ENCODE measurements around the gene ST7.

ST7 gene

GRCh38 chr7:117148971-117149370 is 195.7 kb downstream of the ST7 start:
- DNase-seq (ENCODE audit: low read depth, low spot score) = no peak
- Histone ChIP-seq H3K9me3 (ENCODE audit: low read depth, low read length) (no peaks in the 10 kb centered on the region), H3K9ac (ENCODE audit: insufficient read length) (no peak overlapping the region), H3K27ac (no peak overlapping the region), H3K36me3 (ENCODE audit: insufficient read depth, low read length) (no peaks in the 10 kb centered on the region), H3K4me3 (no peak overlapping the region)
- no peak for TF ChIP-seq FOXP2 (optimal IDR thresholded peaks at IDR 0.05; ENCODE audit: control extremely low read depth, extremely low read length, insufficient read depth)

DNA sequence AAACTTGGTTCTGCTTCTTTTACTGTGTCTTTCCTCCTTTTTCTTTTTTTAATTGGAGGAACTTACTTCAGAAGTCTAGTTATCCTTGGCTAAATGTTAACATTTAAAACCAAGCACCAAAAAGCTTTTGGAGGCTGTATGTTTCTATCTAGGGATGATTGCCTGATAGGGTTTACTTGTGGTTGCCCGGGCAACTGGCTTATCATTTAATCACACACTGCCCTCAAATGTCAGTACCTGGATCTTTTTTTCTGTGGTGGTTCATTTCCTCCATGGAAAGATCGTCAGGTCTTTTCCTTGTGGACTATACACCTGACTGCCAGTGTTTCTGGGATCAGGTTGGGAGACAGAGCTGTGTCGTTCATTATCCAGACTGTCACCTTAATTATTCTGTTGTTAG is 196.4 kb downstream of the ST7 start:
- no peak overlapping the region for H3K4me3 ChIP-seq
- TF ChIP-seq POLR2AphosphoS5 (IDR thresholded peaks at IDR 0.05; ENCODE audit: borderline replicate concordance, low read depth, low read length) (no peak), FOXP2 (optimal IDR thresholded peaks at IDR 0.05; ENCODE audit: control extremely low read depth, extremely low read length, insufficient read depth) (no peak), EZH2 (IDR thresholded peaks at IDR 0.05) (no peak)
- no peak overlapping the region for H3K27ac ChIP-seq
- no peaks in the 10 kb centered on the region for H3K36me3 ChIP-seq (ENCODE audit: insufficient read depth, low read length)
- H3K9ac ChIP-seq (ENCODE audit: insufficient read length) = no peak overlapping the region
- no peaks in the 10 kb centered on the region for H3K9me3 ChIP-seq (ENCODE audit: low read depth, low read length)
- DNase-seq (ENCODE audit: low read depth, low spot score) = no peak

DNA sequence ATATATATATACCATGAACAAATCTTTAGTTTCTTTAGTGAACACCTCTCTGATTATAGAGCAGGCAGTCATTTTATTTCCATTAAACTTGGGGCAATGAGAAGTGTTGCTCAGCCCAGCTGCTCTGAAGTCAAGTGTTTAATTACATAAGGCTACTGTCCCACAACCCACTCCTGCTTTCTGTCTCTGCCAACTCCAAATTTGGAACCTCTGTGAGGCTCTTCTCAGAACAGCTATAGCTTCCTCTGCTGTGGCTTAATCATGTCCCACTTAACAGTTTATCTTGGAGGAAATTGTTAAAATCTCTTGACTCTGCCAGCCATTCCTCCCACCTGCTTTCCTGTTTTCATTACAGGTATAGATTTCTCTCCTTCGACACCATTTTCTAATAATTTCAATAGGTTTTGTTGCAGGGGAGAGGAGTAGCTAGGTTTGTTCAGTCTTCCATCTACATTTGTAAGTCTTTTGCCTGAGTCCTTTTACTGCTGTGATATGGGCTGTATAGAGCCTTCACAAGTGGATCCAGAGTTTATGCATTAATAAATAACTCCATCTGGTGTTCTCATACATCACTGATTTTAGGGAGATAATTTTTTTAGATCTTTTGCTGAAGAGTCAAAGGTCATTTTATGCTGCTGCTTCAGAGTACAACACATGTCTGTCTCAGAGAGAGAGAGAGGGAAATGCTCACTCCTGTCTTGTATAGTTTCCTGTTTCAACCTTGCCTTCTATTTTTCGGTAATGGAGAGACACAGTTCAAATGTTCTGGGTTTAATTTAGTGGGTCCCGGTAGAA is 199.1 kb downstream of the ST7 start:
- H3K36me3 ChIP-seq (ENCODE audit: insufficient read depth, low read length) = no peaks in the 10 kb centered on the region
- H3K4me3 ChIP-seq = no peak overlapping the region
- no peak overlapping the region for H3K9ac ChIP-seq (ENCODE audit: insufficient read length)
- no peaks in the 10 kb centered on the region for H3K9me3 ChIP-seq (ENCODE audit: low read depth, low read length)
- TF ChIP-seq POLR2AphosphoS5 (IDR thresholded peaks at IDR 0.05; ENCODE audit: borderline replicate concordance, low read depth, low read length) (no peak), EZH2 (IDR thresholded peaks at IDR 0.05) (no peak), FOXP2 (optimal IDR thresholded peaks at IDR 0.05; ENCODE audit: control extremely low read depth, extremely low read length, insufficient read depth) (no peak)
- H3K27ac ChIP-seq = no peak overlapping the region
- DNase-seq (ENCODE audit: low read depth, low spot score) = no peak

GRCh38 chr7:117153016-117153545 is 199.8 kb downstream of the ST7 start:
- Histone ChIP-seq H3K9ac (ENCODE audit: insufficient read length) (no peak overlapping the region), H3K36me3 (ENCODE audit: insufficient read depth, low read length) (no peaks in the 10 kb centered on the region), H3K9me3 (ENCODE audit: low read depth, low read length) (no peaks in the 10 kb centered on the region), H3K27ac (no peak overlapping the region), H3K4me3 (no peak overlapping the region)
- DNase-seq (ENCODE audit: low read depth, low spot score) = no peak
- TF ChIP-seq EZH2 (IDR thresholded peaks at IDR 0.05) = no peak
- TF ChIP-seq FOXP2 (optimal IDR thresholded peaks at IDR 0.05; ENCODE audit: control extremely low read depth, extremely low read length, insufficient read depth) = no peak
- TF ChIP-seq POLR2AphosphoS5 (IDR thresholded peaks at IDR 0.05; ENCODE audit: borderline replicate concordance, low read depth, low read length) = no peak

- H3K9ac ChIP-seq (ENCODE audit: insufficient read length) = no peak overlapping the region
- DNase-seq (ENCODE audit: low read depth, low spot score) = no peak
- H3K4me3 ChIP-seq = no peak overlapping the region
Measured at GRCh38 chr7:117154721-117155120, 201.4 kb downstream of the ST7 start.

DNA sequence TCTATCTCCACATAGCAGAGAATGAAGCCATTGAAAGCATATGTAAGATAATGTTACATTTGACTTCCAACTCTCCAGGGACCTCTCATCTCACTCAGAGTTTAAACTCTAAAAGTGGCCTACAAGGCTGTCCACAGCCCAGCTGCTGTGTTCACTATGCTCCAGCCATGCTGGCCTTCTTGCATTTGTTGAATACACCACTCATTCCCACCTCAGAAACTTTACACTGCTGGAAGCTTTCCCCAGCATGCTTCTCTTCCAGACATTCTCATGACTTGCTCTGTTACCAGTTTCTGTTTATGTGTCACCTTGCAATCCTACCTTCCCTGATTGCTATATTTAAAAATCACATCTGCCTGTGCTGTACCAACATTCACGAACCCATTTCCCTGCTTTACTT is 202.4 kb downstream of the ST7 start:
- Histone ChIP-seq H3K9ac (ENCODE audit: insufficient read length) (no peak overlapping the region), H3K9me3 (ENCODE audit: low read depth, low read length) (no peaks in the 10 kb centered on the region), H3K36me3 (ENCODE audit: insufficient read depth, low read length) (no peaks in the 10 kb centered on the region), H3K4me3 (no peak overlapping the region), H3K27ac (no peak overlapping the region)
- TF ChIP-seq POLR2AphosphoS5 (IDR thresholded peaks at IDR 0.05; ENCODE audit: borderline replicate concordance, low read depth, low read length) (no peak), FOXP2 (optimal IDR thresholded peaks at IDR 0.05; ENCODE audit: control extremely low read depth, extremely low read length, insufficient read depth) (no peak), EZH2 (IDR thresholded peaks at IDR 0.05) (no peak)
- no peak for DNase-seq (ENCODE audit: low read depth, low spot score)

More at GRCh38 chr7:117154721-117155120, 201.4 kb downstream of the ST7 start:
- TF ChIP-seq EZH2 (IDR thresholded peaks at IDR 0.05) (no peak), FOXP2 (optimal IDR thresholded peaks at IDR 0.05; ENCODE audit: control extremely low read depth, extremely low read length, insufficient read depth) (no peak), POLR2AphosphoS5 (IDR thresholded peaks at IDR 0.05; ENCODE audit: borderline replicate concordance, low read depth, low read length) (no peak)
- Histone ChIP-seq H3K9me3 (ENCODE audit: low read depth, low read length) (no peaks in the 10 kb centered on the region), H3K36me3 (ENCODE audit: insufficient read depth, low read length) (no peaks in the 10 kb centered on the region), H3K27ac (no peak overlapping the region)

GRCh38 chr7:117157241-117158209 is 204.2 kb downstream of the ST7 start:
- Histone ChIP-seq H3K9me3 (ENCODE audit: low read depth, low read length) (no peaks in the 10 kb centered on the region), H3K36me3 (ENCODE audit: insufficient read depth, low read length) (no peaks in the 10 kb centered on the region), H3K4me3 (no peak overlapping the region), H3K27ac (no peak overlapping the region), H3K9ac (ENCODE audit: insufficient read length) (no peak overlapping the region)
- DNase-seq (ENCODE audit: low read depth, low spot score) = no peak
- TF ChIP-seq FOXP2 (optimal IDR thresholded peaks at IDR 0.05; ENCODE audit: control extremely low read depth, extremely low read length, insufficient read depth) = no peak
- TF ChIP-seq EZH2 (IDR thresholded peaks at IDR 0.05) = no peak
- no peak for TF ChIP-seq POLR2AphosphoS5 (IDR thresholded peaks at IDR 0.05; ENCODE audit: borderline replicate concordance, low read depth, low read length)

All from SK-N-MC (cell line).